KMS-11 (cell line): ENCODE measurements around the gene TTYH2.

Source experiments
- H2AFZ ChIP-seq: fragments of 200-600 bp; sonication (generic); 2 replicates; pipeline ENCODE4 v1.6.1; 2016; ENCODE audit warnings: antibody characterized with exemption, mixed run types, low read depth
- H3K27ac ChIP-seq: fragments of 200-600 bp; sonication (generic); 2 replicates; pipeline ENCODE4 v1.6.1; 2016; ENCODE audit warnings: mild to moderate bottlenecking, mixed run types
- H3K27me3 ChIP-seq: fragments of 200-600 bp; sonication (generic); 2 replicates; pipeline ENCODE4 v1.6.1; 2017; ENCODE audit warnings: mild to moderate bottlenecking, low read depth, mixed run types, moderate library complexity; ENCODE audit not compliant: insufficient read depth
- H3K36me3 ChIP-seq: fragments of 200-600 bp; sonication (generic); 2 replicates; pipeline ENCODE4 v1.6.1; 2017; ENCODE audit warnings: mild to moderate bottlenecking, mixed run types; ENCODE audit not compliant: insufficient read depth
- H3K4me1 ChIP-seq: fragments of 200-600 bp; sonication (generic); 2 replicates; pipeline ENCODE4 v1.6.1; 2016; ENCODE audit warnings: mild to moderate bottlenecking, low read depth, mixed run types; ENCODE audit not compliant: poor library complexity, severe bottlenecking
- H3K4me2 ChIP-seq: fragments of 200-600 bp; sonication (generic); 2 replicates; pipeline ENCODE4 v1.7.0; 2016; ENCODE audit warnings: mild to moderate bottlenecking, mixed run types
- H3K4me3 ChIP-seq: fragments of 200-600 bp; sonication (generic); IDR thresholded peaks from 2 replicates; pipeline ENCODE4 v1.6.1; 2017; ENCODE audit warnings: low read depth, low read length, mixed read lengths; ENCODE audit not compliant: insufficient read depth
- H3K79me2 ChIP-seq: fragments of 200-600 bp; sonication (generic); 2 replicates; pipeline ENCODE4 v1.6.1; 2016; ENCODE audit warnings: low read depth, mixed run types; ENCODE audit not compliant: insufficient read depth
- H3K9ac ChIP-seq: fragments of 200-600 bp; sonication (generic); 2 replicates; pipeline ENCODE4 v1.6.1; 2016; ENCODE audit warnings: mild to moderate bottlenecking, mixed run types
- H4K20me1 ChIP-seq: fragments of 200-600 bp; sonication (generic); 2 replicates; pipeline ENCODE4 v1.6.1; 2016; ENCODE audit warnings: mild to moderate bottlenecking, mixed run types; ENCODE audit not compliant: insufficient read depth
- CTCF ChIP-seq: fragments of 200-600 bp; sonication (generic); conservative IDR thresholded peaks from 2 replicates; pipeline ENCODE4 v1.6.1; 2017; ENCODE audit warnings: low read depth, mild to moderate bottlenecking, antibody characterized with exemption, low read length, moderate library complexity, mixed read lengths

The TTYH2 gene

GRCh38 chr17:74217888-74218287 lies 4.5 kb downstream of the TTYH2 start:
- H4K20me1 ChIP-seq, result no peaks in the 10 kb centered on the region
- peaks cover 5% of the 10 kb centered on the region for H3K4me1 ChIP-seq
- TF ChIP-seq CTCF, result no peak
- H2AFZ ChIP-seq, result no peak overlapping the region
- no peak overlapping the region for H3K4me3 ChIP-seq
- H3K27ac ChIP-seq, result no peak overlapping the region
- H3K4me2 ChIP-seq, result no peak overlapping the region
- H3K9ac ChIP-seq, result no peak overlapping the region
- no peaks in the 10 kb centered on the region for H3K36me3 ChIP-seq
- H3K27me3 ChIP-seq, result no peaks in the 10 kb centered on the region
- no peaks in the 10 kb centered on the region for H3K79me2 ChIP-seq

- Histone ChIP-seq H3K79me2 (no peaks in the 10 kb centered on the region), H4K20me1 (no peaks in the 10 kb centered on the region), H3K27ac (no peak overlapping the region), H3K9ac (no peak overlapping the region), H3K36me3 (no peaks in the 10 kb centered on the region), H3K27me3 (no peaks in the 10 kb centered on the region), H3K4me1 (peaks cover 5% of the 10 kb centered on the region), H2AFZ (no peak overlapping the region), H3K4me2 (no peak overlapping the region), H3K4me3 (no peak overlapping the region)
- no peak for TF ChIP-seq CTCF
Measured at GRCh38 chr17:74218436-74218835, 5.1 kb downstream of the TTYH2 start.

- Histone ChIP-seq H3K79me2 (no peaks in the 10 kb centered on the region), H3K4me3 (no peak overlapping the region), H3K27ac (no peak overlapping the region), H4K20me1 (no peaks in the 10 kb centered on the region), H3K9ac (no peak overlapping the region), H3K27me3 (no peaks in the 10 kb centered on the region), H2AFZ (no peak overlapping the region), H3K36me3 (no peaks in the 10 kb centered on the region), H3K4me2 (no peak overlapping the region), H3K4me1 (no peaks in the 10 kb centered on the region)
- no peak for TF ChIP-seq CTCF
Measured at GRCh38 chr17:74219576-74220133, 6.3 kb downstream of the TTYH2 start.

- Histone ChIP-seq H3K9ac (no peak overlapping the region), H3K36me3 (no peaks in the 10 kb centered on the region), H3K4me1 (no peaks in the 10 kb centered on the region), H3K79me2 (no peaks in the 10 kb centered on the region), H3K4me3 (no peak overlapping the region), H3K27ac (no peak overlapping the region), H2AFZ (no peak overlapping the region), H3K27me3 (no peaks in the 10 kb centered on the region), H3K4me2 (no peak overlapping the region), H4K20me1 (no peaks in the 10 kb centered on the region)
- no peak for TF ChIP-seq CTCF
Measured at GRCh38 chr17:74220219-74220618, 6.8 kb downstream of the TTYH2 start.
